Gastroesophageal sphincter (tissue), 4 donors: ENCODE results near the gene PFKL. TPM values are rescaled to one million over a fixed set of nuclear protein-coding genes. Genes with fewer than 3 reads are reported as not detected.

ENCODE experiments used
- ATAC-seq: fragments of 150-250 bp; one replicate; pipeline ENCODE4 v1.9.1; 2016; ENCODE audit warnings: mild to moderate bottlenecking, moderate library complexity
- H3K27ac ChIP-seq, 4 donors: fragments of 200-600 bp; sonication (generic) in 3 of 4; 1 replicate in 3 of 4; 2 replicates in 1 of 4; pipeline ENCODE4 v1.5.1; 2016 to 2019
- H3K27me3 ChIP-seq: fragments of 200-600 bp; sonication (generic); one replicate; pipeline ENCODE4 v1.5.1; 2019
- H3K36me3 ChIP-seq, 2 donors: fragments of 200-600 bp; sonication (generic); one replicate each; pipeline ENCODE4 v1.5.1; 2019; ENCODE audit warnings: control low read depth in 1 of 2
- H3K4me1 ChIP-seq, 3 donors: fragments of 200-600 bp; sonication (generic); 1 replicate in 2 of 3; 2 replicates in 1 of 3; pipeline ENCODE4 v1.5.1; 2016 to 2019; ENCODE audit warnings: control low read depth in 2 of 3
- H3K4me3 ChIP-seq, 2 donors: fragments of 200-600 bp; sonication (generic); one replicate each; pipeline ENCODE4 v1.5.1; 2019; ENCODE audit warnings: mild to moderate bottlenecking in 1 of 2, moderate library complexity in 1 of 2
- H3K9me3 ChIP-seq, 3 donors: fragments of 200-600 bp; sonication (generic); one replicate each; pipeline ENCODE4 v1.5.1; 2017 to 2019; ENCODE audit warnings: control low read depth in 2 of 3
- CTCF ChIP-seq, 4 experiments: fragments of 200-600 bp in 2 of 4; fragments of 450-650 bp in 2 of 4; sonication (generic) in 1 of 4; IDR thresholded peaks; one replicate each; pipeline ENCODE4 v1.5.1; 2017 to 2019; ENCODE audit warnings: antibody characterized with exemption in 4 of 4, mild to moderate bottlenecking in 2 of 4, moderate library complexity in 2 of 4
- EP300 ChIP-seq: sonication (generic); formaldehyde crosslinking; IDR thresholded peaks from one replicate; pipeline ENCODE4 v1.6.1; 2017; ENCODE audit warnings: antibody characterized with exemption, mild to moderate bottlenecking
- POLR2A ChIP-seq, 2 donors: fragments of 450-650 bp; IDR thresholded peaks; one replicate each; pipeline ENCODE4 v1.6.1; 2017; ENCODE audit warnings: antibody characterized with exemption in 2 of 2, mild to moderate bottlenecking in 2 of 2, moderate library complexity in 1 of 2
- POLR2AphosphoS5 ChIP-seq: sonication (generic); formaldehyde crosslinking; IDR thresholded peaks from one replicate; pipeline ENCODE4 v1.6.1; 2017; ENCODE audit warnings: antibody characterized with exemption
- WGBS, 2 donors: methylation state at CpG; one replicate each; pipeline ENCODE4 v1.1.5; 2018; ENCODE audit warnings: low coverage in 1 of 2; 5-methylcytosine and 5-hydroxymethylcytosine counted together
- total RNA-seq, 4 donors: library from RNA; depleted of rRNA; stranded (reverse); fragments of >200 nt; gene quantifications; one replicate each; pipeline ENCODE4 v1.1.0, GENCODE V29; 2016

Gene PFKL
- total RNA-seq, 4 donors from 2014 or later = 57.7 to 103 (median 72.1) TPM

- H3K4me1 ChIP-seq = no peaks in the 10 kb centered on the region
- no peak overlapping the region for H3K4me3 ChIP-seq
- no peak overlapping the region for H3K27ac ChIP-seq
- H3K27me3 ChIP-seq = no peaks in the 10 kb centered on the region
- no peak for ATAC-seq
- H3K9me3 ChIP-seq = no peaks in the 10 kb centered on the region
- no CpG with 5 or more reads among the region's 18 CpGs for WGBS, 2 donors
- TF ChIP-seq EP300 = no peak
- no peak for TF ChIP-seq POLR2A (IDR thresholded peaks at IDR 0.05)
- no peak for TF ChIP-seq POLR2AphosphoS5
- no peak for TF ChIP-seq CTCF (IDR thresholded peaks at IDR 0.05)
- H3K36me3 ChIP-seq = peaks cover 0 to 87% of the 10 kb centered on the region in 2 donors
Observed at GRCh38 chr21:44330698-44331097, 30.8 kb downstream of the PFKL start.

GRCh38 chr21:44331209-44331608, 31.4 kb downstream of the PFKL start:
- no peak for ATAC-seq
- no peak for TF ChIP-seq POLR2AphosphoS5
- no peak for TF ChIP-seq POLR2A (IDR thresholded peaks at IDR 0.05)
- no peak for TF ChIP-seq EP300
- TF ChIP-seq CTCF (IDR thresholded peaks at IDR 0.05) = no peak
- Histone ChIP-seq H3K27me3 (no peaks in the 10 kb centered on the region), H3K4me1 (no peaks in the 10 kb centered on the region), H3K4me3 (no peak overlapping the region), H3K9me3 (no peaks in the 10 kb centered on the region), H3K36me3 (peaks cover 0 to 87% of the 10 kb centered on the region in 2 donors), H3K27ac (no peak overlapping the region)
- 60% methylated on average over 2 of the region's 16 CpGs; no CpG with 5 or more reads in 1 of the 2 donors for WGBS, 2 donors

- no peak overlapping the region for H3K4me3 ChIP-seq
- peaks cover 0 to 2% (median 0%) of the 10 kb centered on the region in 3 donors for H3K4me1 ChIP-seq
- TF ChIP-seq EP300 = no peak
- no peak for TF ChIP-seq POLR2A (IDR thresholded peaks at IDR 0.05)
- TF ChIP-seq POLR2AphosphoS5 = no peak
- TF ChIP-seq CTCF (IDR thresholded peaks at IDR 0.05) = no peak
- H3K9me3 ChIP-seq = no peaks in the 10 kb centered on the region
- 62 to 80% methylated on average over 3 to 4 of the region's 20 CpGs for WGBS, 2 donors
- no peak for ATAC-seq
- H3K27me3 ChIP-seq = no peaks in the 10 kb centered on the region
- H3K36me3 ChIP-seq = peaks cover 0 to 87% of the 10 kb centered on the region in 2 donors
- H3K27ac ChIP-seq = no peak overlapping the region
Observed at GRCh38 chr21:44331650-44332307, 31.9 kb downstream of the PFKL start.

GRCh38 chr21:44332383-44332782, 32.5 kb downstream of the PFKL start:
- H3K9me3 ChIP-seq = no peaks in the 10 kb centered on the region
- no peak overlapping the region for H3K27ac ChIP-seq
- no peak for TF ChIP-seq POLR2A (IDR thresholded peaks at IDR 0.05)
- no peak for TF ChIP-seq EP300
- no peak for TF ChIP-seq POLR2AphosphoS5
- TF ChIP-seq CTCF (IDR thresholded peaks at IDR 0.05) = no peak
- H3K4me3 ChIP-seq = no peak overlapping the region
- peaks cover 0 to 8% (median 0%) of the 10 kb centered on the region in 3 donors for H3K4me1 ChIP-seq
- 72% methylated on average over 9 of the region's 17 CpGs; no CpG with 5 or more reads in 1 of the 2 donors for WGBS, 2 donors
- no peaks in the 10 kb centered on the region for H3K27me3 ChIP-seq
- no peak for ATAC-seq
- H3K36me3 ChIP-seq = peaks cover 0 to 85% of the 10 kb centered on the region in 2 donors

- H3K27ac ChIP-seq = no peak overlapping the region
- ATAC-seq = no peak
- TF ChIP-seq CTCF (IDR thresholded peaks at IDR 0.05) (no peak), POLR2A (IDR thresholded peaks at IDR 0.05) (no peak), POLR2AphosphoS5 (no peak), EP300 (no peak)
- no peaks in the 10 kb centered on the region for H3K9me3 ChIP-seq
- WGBS, 2 donors = 100% methylated on average over 9 of the region's 22 CpGs; no CpG with 5 or more reads in 1 of the 2 donors
- H3K4me3 ChIP-seq = no peak overlapping the region
- peaks cover 0 to 14% (median 3%) of the 10 kb centered on the region in 3 donors for H3K4me1 ChIP-seq
- no peaks in the 10 kb centered on the region for H3K27me3 ChIP-seq
- H3K36me3 ChIP-seq = peaks cover 0 to 79% of the 10 kb centered on the region in 2 donors
Observed at GRCh38 chr21:44332965-44333364, 33.1 kb downstream of the PFKL start.
